ENCODE data around the gene TP53TG5. TPM values are rescaled to one million over a fixed set of nuclear protein-coding genes. Genes with fewer than 3 reads are reported as not detected.

TP53TG5 gene
- total and polyA plus RNA-seq, 7 donors = 0.03 to 0.36 TPM; not detected in 5

DNA sequence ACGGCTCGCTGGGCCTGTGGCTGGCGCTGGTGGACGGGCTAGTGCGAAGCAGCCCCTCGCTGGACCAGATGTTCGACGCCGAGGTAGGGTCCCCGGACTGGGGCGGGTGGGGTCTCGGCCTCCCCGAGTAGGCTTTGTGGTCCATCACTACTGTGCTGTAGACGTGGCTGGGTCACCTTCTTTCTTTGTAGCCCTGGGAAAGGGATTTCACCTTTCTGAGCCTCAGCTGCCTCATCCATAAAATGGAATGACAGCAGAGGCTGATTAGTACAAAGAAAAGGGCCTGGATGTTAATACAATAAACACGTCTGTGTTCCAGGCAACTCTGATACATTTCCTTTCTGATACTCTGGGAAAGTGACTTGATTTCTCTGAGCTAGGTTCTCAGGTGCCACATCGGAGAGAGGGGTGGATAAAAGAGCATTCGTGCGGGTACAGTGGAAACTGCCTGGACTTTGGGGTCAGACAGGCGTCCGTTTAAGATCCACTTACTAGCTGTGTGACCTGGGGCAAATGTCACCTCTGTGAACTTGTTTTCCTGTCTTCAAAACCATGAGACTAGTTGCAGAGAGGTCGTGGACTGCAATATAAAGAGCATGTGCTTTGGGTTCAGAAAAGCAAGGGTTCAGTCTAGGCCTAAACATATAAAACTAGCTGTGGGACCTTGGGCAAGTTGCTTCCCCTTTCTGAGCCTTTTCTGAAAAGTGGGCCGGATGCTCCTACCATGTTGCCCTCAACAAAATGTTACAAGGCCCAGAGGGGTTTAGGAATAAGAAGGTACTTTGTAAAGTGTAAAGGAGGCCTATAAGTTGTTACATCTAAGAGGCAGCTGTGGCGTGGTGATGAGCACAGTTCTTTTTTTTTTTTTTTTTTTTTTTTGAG, 14.3 kb downstream of the TP53TG5 start:
- 18 to 22% methylated on average over 23 of the region's 23 CpGs for WGBS, 2 donors
- Histone ChIP-seq H3K4me3 (peak overlapping the region; percentile 54 to 72 (median 67)), H3K36me3 (peaks cover 13 to 37% (median 22%) of the 10 kb centered on the region in 4 donors), H3K27me3 (no peaks in the 10 kb centered on the region), H3K9me3 (no peaks in the 10 kb centered on the region), H3K27ac (peak overlapping the region; percentile 88 to 96 (median 94)), H3K4me1 (peaks cover 0 to 49% (median 46%) of the 10 kb centered on the region in 4 donors)
- no peak for DNase-seq
- intact Hi-C loops (cut with DNase I) = loop anchor here (2.0 to 10.0 kb wide), 4 partner anchors 42 to 571 kb away; partner anchors contain the start of gene PCIF1
- no peak for TF ChIP-seq EP300 (IDR thresholded peaks at IDR 0.05)
- TF ChIP-seq POLR2A (IDR thresholded peaks at IDR 0.05) = no peak
- TF ChIP-seq POLR2AphosphoS5 (IDR thresholded peaks at IDR 0.05) = no peak
- TF ChIP-seq, protein P1, sequence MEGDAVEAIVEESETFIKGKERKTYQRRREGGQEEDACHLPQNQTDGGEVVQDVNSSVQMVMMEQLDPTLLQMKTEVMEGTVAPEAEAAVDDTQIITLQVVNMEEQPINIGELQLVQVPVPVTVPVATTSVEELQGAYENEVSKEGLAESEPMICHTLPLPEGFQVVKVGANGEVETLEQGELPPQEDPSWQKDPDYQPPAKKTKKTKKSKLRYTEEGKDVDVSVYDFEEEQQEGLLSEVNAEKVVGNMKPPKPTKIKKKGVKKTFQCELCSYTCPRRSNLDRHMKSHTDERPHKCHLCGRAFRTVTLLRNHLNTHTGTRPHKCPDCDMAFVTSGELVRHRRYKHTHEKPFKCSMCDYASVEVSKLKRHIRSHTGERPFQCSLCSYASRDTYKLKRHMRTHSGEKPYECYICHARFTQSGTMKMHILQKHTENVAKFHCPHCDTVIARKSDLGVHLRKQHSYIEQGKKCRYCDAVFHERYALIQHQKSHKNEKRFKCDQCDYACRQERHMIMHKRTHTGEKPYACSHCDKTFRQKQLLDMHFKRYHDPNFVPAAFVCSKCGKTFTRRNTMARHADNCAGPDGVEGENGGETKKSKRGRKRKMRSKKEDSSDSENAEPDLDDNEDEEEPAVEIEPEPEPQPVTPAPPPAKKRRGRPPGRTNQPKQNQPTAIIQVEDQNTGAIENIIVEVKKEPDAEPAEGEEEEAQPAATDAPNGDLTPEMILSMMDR (IDR thresholded peaks at IDR 0.05) = no peak

DNA sequence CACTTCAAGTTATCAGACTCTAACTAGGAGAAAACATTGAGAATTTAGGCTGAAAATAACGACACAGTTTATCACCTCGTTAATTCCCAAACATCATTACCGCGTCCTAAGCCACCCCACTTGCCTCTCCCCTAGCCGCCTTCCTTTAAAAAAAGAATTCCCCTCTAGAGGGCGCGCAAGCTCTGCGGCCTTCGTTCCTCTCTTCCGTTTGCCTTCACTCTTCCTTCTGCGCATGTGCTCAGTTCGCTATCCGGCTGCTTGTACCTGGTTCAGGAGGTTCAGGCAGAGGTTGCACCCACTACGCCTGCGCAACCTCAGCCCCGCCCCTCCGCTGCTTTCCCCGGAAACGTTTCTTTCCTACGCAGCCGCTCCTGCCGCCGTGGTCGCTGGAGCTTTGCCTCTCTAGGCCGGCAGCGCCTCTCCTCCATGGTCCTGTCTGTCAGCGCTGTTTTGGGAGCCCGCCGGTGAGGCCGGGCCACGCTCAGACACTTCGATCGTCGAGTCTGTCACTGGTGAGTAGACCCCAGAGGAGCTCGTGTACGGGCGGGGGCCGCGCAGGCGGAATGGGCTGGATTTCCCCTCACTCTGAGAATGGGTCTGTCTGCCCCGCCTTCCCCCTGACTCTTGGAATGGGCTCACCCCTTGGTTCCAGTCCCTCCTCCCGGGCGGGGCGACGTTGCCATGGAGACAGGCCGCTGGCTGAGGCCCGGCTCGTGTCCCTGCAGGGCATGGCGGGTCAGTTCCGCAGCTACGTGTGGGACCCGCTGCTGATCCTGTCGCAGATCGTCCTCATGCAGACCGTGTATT, 15.1 kb downstream of the TP53TG5 start, which contains the start of gene SYS1:
SYS1 (plus strand) TSS at position 353 of the 807 bp plus-strand sequence; CDS start at position 729, 376 bp downstream.
- H3K27ac ChIP-seq = peak within 1 kb of the TSS; percentile 88 to 96 (median 94)
- H3K4me3 ChIP-seq = peak within 1 kb of the TSS; percentile 54 to 72 (median 67)
- H3K36me3 ChIP-seq = peaks cover 13 to 28% (median 20%) of the 10 kb centered on the region in 4 donors
- intact Hi-C loops (cut with DNase I) = loop anchor here (2.0 to 10.0 kb wide), 4 partner anchors 41 to 572 kb away; partner anchors contain the start of gene PCIF1
- DNase-seq = peak; percentile 99
- H3K27me3 ChIP-seq = no peaks in the 10 kb centered on the region
- TF ChIP-seq, protein P1 (IDR thresholded peaks at IDR 0.05) = peak; percentile 83 to 96 (median 91)
- TF ChIP-seq POLR2AphosphoS5 (IDR thresholded peaks at IDR 0.05) (peak; percentile 93 to 97 (median 94)), POLR2A (IDR thresholded peaks at IDR 0.05) (peak; percentile 85 to 91), EP300 (IDR thresholded peaks at IDR 0.05) (peak in 1 of 4 donors; percentile 72)
- 0% methylated on average over 55 of the region's 55 CpGs for WGBS, 2 donors
- H3K9me3 ChIP-seq = no peaks in the 10 kb centered on the region
- H3K4me1 ChIP-seq = peaks cover 0 to 56% (median 52%) of the 10 kb centered on the region in 4 donors

DNA sequence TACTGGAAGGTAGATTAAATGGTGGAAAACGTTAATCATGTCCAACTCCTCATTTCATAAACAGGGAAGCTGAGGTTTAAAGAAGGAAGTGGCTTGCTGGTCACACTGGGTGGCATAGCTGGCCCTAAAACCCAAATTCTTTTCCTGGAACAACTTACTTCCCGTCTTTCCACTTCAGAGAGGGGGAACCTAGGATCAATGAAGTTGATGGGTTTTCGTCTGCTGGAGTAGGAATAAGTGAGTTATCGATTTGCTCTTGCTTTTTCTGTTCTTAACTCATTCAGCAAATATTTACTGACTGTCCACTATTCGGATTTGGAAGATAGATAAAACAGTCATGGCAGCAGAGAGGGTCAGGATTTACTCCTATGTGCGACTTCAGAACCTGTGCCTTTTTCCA, 16.3 kb downstream of the TP53TG5 start:
- Histone ChIP-seq H3K27ac (peak overlapping the region; percentile 88 to 96 (median 94)), H3K4me3 (peak overlapping the region in 1 of 4 donors; percentile 65), H3K9me3 (no peaks in the 10 kb centered on the region), H3K4me1 (peaks cover 0 to 68% (median 63%) of the 10 kb centered on the region in 4 donors), H3K36me3 (peaks cover 5 to 16% (median 14%) of the 10 kb centered on the region in 4 donors), H3K27me3 (no peaks in the 10 kb centered on the region)
- DNase-seq = peak; percentile 45
- 67 to 68% methylated on average over 6 of the region's 6 CpGs for WGBS, 2 donors
- TF ChIP-seq EP300 (IDR thresholded peaks at IDR 0.05) (no peak), POLR2AphosphoS5 (IDR thresholded peaks at IDR 0.05) (no peak), POLR2A (IDR thresholded peaks at IDR 0.05) (no peak)
- intact Hi-C loops (cut with DNase I) = loop anchor here (2.0 to 10.0 kb wide), 4 partner anchors 39 to 573 kb away; partner anchors contain the start of gene PCIF1

DNA sequence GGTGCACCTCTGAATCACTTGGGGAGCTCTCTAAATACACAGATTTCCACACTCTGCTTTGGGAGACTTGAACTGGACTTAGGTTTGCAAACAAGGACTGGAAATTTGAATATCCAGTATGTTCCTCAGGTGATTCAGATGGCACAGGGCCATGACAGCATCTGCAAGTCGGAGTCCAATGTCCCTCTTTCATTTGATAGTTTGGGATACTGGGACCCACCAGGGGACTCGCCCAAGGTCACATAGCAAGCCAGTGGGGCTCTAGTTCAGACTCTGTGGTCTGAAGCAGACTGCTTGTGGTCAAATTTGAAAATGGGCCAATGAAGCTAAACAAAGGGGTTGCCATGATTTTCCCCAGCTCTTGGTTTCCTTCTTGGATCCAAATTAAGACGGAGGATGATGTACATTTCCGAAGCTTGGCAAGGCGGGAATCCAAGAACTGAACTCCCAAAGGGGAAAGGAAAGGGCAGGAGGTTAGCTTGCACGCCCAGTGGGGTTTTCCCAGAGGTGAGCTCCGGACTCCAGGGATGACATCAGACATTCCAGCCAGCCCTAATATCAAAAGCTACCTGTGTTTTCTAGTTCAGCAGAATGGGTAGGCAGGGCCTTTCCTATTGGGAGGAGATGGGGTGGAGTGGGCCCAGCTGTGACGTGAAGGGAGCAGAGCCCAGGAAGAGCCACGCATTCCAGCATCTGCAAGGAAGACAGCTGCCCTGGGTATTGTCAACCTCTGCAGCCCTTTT, 18.5 kb downstream of the TP53TG5 start:
- peak; percentile 89 for DNase-seq
- no peak overlapping the region for H3K4me3 ChIP-seq
- H3K27ac ChIP-seq = peak overlapping the region; percentile 80 to 96 (median 90)
- H3K27me3 ChIP-seq = no peaks in the 10 kb centered on the region
- TF ChIP-seq POLR2AphosphoS5 (IDR thresholded peaks at IDR 0.05) (peak in 3 of 4 donors; percentile 73 to 81 (median 80)), EP300 (IDR thresholded peaks at IDR 0.05) (peak in 3 of 4 donors; percentile 36 to 64 (median 49)), POLR2A (IDR thresholded peaks at IDR 0.05) (no peak)
- TF ChIP-seq, protein P1 (IDR thresholded peaks at IDR 0.05) = no peak
- H3K9me3 ChIP-seq = no peaks in the 10 kb centered on the region
- no peaks in the 10 kb centered on the region for H3K36me3 ChIP-seq
- peaks cover 0 to 75% (median 67%) of the 10 kb centered on the region in 4 donors for H3K4me1 ChIP-seq
- 55 to 69% methylated on average over 9 of the region's 9 CpGs for WGBS, 2 donors
- intact Hi-C loops (cut with DNase I) = loop anchor here (2.0 to 10.0 kb wide), 3 partner anchors 15 to 575 kb away; partner anchors contain the start of gene PCIF1

Measured in sigmoid colon (tissue), 7 donors.